Hepatocyte (in vitro differentiated cells): ENCODE data around the gene MYL3.

Experiments
- EZH2phosphoT487 ChIP-seq: fragments of 200-600 bp; sonication (generic); IDR thresholded peaks from one replicate; pipeline ENCODE4 v1.6.1; 2018; ENCODE audit warnings: antibody characterized with exemption, mild to moderate bottlenecking, low read depth, moderate library complexity; ENCODE audit not compliant: unreplicated experiment, severe bottlenecking
- TF ChIP-seq, protein P1 (sequence below): fragments of 200-600 bp; sonication (generic); IDR thresholded peaks from 2 replicates; pipeline ENCODE4 v1.5.1; 2016; ENCODE audit warnings: antibody characterized with exemption, mild to moderate bottlenecking; ENCODE audit not compliant: poor library complexity

DNA sequence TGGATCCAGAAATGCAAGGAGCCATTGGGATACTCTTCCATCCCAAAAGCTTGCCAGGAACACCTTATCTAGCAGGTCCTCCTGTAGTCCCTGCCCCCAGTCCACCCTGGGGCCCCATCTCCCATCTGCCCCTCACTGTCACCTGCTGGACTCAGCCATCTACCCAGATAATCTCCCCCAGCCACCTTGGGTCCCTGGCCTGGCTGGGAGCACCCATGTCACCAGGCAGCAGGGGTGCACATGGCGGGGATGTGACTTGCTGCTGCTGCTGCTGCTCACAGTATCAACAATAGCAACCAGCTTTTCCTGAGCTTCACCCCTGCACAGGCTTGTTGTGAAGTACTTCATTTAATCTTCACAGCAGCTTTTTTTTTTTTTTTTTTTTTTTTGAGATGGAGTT, 26.9 kb upstream of the MYL3 start:
- TF ChIP-seq, protein P1, sequence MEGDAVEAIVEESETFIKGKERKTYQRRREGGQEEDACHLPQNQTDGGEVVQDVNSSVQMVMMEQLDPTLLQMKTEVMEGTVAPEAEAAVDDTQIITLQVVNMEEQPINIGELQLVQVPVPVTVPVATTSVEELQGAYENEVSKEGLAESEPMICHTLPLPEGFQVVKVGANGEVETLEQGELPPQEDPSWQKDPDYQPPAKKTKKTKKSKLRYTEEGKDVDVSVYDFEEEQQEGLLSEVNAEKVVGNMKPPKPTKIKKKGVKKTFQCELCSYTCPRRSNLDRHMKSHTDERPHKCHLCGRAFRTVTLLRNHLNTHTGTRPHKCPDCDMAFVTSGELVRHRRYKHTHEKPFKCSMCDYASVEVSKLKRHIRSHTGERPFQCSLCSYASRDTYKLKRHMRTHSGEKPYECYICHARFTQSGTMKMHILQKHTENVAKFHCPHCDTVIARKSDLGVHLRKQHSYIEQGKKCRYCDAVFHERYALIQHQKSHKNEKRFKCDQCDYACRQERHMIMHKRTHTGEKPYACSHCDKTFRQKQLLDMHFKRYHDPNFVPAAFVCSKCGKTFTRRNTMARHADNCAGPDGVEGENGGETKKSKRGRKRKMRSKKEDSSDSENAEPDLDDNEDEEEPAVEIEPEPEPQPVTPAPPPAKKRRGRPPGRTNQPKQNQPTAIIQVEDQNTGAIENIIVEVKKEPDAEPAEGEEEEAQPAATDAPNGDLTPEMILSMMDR = no peak
- TF ChIP-seq EZH2phosphoT487 = no peak
